Retinal pigment epithelial cell (primary cell): Measurements from ENCODE around the gene YWHAG.
"Not testable (repeated sequence)": the region's sequence is repeated elsewhere in the genome, so short reads cannot be mapped to it uniquely, and the experiment has no call there.

Experiments
- DNase-seq: peaks from one replicate; pipeline ENCODE4 v3.0.0-alpha.2; 2010; ENCODE audit warnings: low read depth
- H3K4me3 ChIP-seq: 2 replicates; pipeline ENCODE4 v1.5.1; 2011; ENCODE audit warnings: mild to moderate bottlenecking, low read length, control low read depth, moderate library complexity
- TF ChIP-seq, protein P1 (sequence below): conservative IDR thresholded peaks from 2 replicates; pipeline ENCODE4 v1.5.1; 2011; ENCODE audit warnings: low read depth, low read length, control low read depth, inconsistent platforms

Gene YWHAG

DNA sequence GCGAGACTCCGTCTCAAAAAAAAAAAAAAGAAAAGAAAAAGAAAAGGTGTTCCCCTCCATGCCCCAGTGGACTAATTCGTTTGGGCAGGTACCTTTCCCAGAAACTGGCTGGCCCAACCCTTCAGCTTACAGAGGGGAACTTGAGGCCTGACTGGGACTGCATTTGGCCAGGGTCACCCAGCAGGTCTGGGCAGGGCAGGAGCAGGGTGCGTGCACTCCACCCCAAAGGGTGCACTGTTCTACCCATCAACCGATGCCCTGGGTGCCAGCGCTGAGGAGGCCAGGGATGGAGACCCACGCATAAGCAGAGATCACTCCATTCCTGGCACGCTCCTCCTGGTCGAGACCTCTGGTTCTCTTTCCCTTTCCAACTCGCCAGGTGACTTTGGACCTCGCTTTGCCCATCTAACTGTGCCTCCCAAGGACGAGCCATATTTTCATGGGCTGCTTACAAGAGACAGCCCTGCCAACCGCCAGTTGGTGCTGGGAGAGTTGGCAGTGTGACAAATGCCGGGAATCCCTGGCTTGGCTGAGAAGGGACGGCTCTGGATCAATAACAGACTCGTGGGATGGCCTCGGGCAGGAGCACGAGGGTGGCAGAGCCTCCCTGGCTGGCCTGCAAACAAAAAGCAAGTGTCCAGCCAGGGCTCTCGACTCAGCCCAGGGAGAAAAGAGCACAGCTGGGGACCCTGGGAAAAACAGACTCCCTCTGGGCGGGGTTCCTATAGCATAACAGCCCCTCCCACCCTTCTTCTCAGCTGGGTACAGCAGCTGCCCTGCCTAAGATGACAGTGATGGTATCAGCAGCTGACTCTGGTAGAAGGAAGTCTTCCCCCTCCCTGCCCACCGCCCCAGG lies 48.5 kb downstream of the YWHAG start:
- no peak overlapping the region for H3K4me3 ChIP-seq
- DNase-seq = no peak
- TF ChIP-seq, protein P1, sequence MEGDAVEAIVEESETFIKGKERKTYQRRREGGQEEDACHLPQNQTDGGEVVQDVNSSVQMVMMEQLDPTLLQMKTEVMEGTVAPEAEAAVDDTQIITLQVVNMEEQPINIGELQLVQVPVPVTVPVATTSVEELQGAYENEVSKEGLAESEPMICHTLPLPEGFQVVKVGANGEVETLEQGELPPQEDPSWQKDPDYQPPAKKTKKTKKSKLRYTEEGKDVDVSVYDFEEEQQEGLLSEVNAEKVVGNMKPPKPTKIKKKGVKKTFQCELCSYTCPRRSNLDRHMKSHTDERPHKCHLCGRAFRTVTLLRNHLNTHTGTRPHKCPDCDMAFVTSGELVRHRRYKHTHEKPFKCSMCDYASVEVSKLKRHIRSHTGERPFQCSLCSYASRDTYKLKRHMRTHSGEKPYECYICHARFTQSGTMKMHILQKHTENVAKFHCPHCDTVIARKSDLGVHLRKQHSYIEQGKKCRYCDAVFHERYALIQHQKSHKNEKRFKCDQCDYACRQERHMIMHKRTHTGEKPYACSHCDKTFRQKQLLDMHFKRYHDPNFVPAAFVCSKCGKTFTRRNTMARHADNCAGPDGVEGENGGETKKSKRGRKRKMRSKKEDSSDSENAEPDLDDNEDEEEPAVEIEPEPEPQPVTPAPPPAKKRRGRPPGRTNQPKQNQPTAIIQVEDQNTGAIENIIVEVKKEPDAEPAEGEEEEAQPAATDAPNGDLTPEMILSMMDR = no peak

DNA sequence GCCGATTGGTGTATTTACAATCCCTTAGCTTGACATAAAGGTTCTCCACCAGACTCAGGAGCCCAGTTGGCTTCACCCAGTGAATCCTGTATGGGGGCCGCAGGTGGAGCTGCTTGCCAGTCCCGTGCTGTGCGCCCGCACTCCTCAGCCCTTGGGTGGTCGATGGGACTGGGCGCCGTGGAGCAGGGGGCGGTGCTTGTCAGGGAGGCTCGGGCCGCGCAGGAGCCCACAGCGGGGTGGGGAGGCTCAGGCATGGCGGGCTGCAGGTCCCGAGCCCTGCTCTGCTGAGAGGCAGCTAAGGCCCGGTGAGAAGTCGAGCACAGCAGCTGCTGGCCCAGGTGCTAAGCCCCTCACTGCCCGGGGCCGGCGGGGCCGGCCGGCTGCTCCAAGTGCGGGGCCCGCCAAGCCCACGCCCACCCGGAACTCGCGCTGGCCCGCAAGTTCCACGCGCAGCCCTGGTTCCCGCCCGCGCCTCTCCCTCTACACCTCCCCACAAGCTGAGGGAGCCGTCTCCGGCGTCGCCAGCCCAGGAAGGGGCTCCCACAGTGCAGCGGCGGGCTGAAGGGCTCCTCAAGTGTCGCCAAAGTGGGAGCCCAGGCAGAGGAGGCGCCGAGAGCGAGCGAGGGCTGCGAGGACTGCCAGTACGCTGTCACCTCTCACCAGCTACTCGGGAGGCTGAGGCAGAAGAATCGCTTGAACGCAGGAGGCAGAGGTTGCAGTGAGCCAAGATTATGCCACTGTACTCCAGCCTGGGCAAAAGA lies 49.3 kb downstream of the YWHAG start:
- not testable (repeated sequence) for DNase-seq, H3K4me3 ChIP-seq

DNA sequence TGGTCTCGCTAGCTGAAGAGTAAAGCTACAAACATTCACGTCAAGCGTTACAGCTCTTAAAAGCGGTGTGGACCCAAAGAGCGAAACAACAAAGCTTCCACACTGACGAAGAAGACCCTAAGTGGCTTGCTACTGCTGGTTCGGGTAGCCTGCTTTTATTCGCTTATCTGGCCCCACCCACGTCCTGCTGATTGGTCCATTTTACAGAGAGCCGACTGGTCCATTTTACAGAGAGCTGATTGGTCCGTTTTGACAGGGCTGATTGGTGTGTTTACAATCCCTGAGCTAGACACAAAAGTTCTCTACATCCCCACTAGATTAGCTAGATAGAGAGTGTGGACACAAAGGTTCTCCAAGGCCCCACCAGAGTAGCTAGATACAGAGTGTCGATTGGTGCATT lies 49.9 kb downstream of the YWHAG start:
- H3K4me3 ChIP-seq, DNase-seq: not testable (repeated sequence)

DNA sequence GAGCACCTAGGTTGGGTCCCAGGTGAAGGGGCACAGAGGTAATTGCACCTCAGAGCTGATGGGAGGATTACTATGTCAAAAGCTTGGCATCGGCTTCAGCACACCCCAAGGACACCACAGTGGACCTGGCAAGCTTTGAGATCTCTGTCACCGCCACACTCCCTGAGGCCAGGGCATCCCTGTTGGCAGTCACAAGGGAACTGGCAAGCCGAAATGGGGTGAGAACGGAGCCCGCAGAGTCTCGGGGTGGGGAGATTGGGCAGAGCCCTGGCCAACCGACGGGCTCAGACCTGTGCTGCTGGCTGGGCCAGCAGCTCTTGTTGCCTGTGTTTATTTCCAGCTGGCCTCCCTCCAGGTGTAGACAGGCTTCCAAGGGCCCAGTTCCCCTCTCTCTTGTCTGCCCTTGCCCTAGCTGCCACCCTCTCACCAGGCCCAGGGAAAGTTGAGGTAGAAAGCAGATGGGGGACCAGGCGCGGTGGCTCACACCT lies 53.9 kb downstream of the YWHAG start:
- no peak overlapping the region for H3K4me3 ChIP-seq
- TF ChIP-seq, protein P1 = no peak
- no peak for DNase-seq

DNA sequence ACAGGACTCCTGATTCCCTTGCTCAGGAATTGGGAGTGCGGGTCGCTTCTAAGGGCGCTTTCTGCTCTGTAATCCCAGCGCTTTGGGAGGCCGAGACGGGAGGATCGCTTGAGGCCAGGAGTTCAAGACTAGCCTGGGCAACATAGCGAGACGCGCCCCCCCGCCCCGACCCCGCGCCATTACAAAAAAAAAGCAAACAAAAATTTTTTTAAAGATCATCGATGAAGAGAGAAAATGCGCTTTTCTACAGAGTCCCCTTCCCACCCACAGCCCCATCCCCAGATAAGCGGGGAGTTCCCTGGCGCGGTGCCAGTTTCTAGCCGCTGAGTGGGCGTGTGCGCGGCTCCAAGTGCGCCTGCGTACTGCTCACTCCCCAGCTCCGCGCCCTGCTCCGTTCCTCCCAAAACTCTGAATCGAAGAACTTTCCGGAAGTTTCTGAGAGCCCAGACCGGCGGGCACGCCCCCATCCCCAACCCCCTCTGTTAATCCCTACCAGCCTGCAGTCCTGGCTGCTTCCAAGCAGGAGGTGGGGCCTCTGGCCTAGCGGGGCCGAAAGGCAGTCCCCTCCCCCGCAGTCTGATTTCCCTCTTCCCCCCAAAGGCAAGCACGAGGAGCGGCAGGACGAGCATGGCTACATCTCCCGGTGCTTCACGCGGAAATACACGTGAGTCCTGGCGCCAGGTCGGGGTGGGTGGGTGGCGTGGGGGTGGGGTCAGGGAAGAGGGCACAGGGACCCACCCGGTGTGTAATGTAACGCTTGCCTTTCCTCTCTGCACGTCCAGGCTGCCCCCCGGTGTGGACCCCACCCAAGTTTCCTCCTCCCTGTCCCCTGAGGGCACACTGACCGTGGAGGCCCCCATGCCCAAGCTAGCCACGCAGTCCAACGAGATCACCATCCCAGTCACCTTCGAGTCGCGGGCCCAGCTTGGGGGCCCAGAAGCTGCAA lies 55.3 kb downstream of the YWHAG start:
- H3K4me3 ChIP-seq = peak overlapping the region; percentile 87

DNA sequence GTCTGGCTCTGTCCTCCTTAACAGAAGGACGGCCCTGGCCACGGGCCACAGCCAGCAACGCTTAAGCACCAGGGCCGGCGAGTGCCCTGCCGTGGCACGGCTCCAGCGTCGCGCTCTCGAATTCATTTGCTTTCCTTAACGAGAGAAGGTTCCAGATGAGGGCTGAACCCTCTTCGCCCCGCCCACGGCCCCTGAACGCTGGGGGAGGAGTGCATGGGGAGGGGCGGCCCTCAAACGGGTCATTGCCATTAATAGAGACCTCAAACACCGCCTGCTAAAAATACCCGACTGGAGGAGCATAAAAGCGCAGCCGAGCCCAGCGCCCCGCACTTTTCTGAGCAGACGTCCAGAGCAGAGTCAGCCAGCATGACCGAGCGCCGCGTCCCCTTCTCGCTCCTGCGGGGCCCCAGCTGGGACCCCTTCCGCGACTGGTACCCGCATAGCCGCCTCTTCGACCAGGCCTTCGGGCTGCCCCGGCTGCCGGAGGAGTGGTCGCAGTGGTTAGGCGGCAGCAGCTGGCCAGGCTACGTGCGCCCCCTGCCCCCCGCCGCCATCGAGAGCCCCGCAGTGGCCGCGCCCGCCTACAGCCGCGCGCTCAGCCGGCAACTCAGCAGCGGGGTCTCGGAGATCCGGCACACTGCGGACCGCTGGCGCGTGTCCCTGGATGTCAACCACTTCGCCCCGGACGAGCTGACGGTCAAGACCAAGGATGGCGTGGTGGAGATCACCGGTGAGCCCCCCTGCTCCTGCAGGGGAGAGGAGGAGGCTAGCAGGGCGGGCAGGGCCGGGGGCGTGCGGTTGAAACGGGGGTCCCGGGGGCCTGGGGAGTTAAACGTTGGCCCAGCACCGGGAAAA lies 56.2 kb downstream of the YWHAG start, which contains the start of gene HSPB1:
Gene HSPB1 (plus strand): TSS at position 327 of the 855 bp plus-strand sequence. CDS start 40 bp downstream, at position 367.
- TF ChIP-seq, protein P1 = no peak
- H3K4me3 ChIP-seq = peak within 1 kb of the TSS; percentile 87
- no peak for DNase-seq

More for the DNA sequence above, 55.3 kb downstream of the YWHAG start:
- TF ChIP-seq, protein P1 = no peak
- peak; percentile 92 for DNase-seq

DNA sequence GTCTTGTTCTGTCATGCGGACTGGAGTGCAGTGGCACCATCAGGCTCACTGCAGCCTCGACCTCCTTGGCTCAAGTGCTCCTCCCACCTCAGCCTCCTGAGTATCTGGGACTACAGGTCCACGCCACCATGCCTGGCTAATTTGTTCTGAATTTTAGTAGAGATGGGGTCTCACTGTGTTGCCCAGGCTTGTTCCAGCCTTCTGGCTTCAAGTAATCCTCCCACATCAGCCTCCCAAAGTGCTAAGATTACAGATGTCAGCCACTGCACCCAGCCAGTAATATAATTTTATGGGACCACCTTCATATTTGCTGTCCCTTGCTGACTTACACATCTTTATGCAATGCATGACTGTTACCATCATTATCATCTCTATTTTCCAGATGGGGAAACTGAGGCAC lies 57.8 kb downstream of the YWHAG start:
- no peak for DNase-seq
- H3K4me3 ChIP-seq = no peak overlapping the region
- TF ChIP-seq, protein P1 = no peak
